GM18520 (cell line): Measurements from ENCODE around the gene BIRC2.
"Not testable (repeated sequence)": the region's sequence is repeated elsewhere in the genome, so short reads cannot be mapped to it uniquely, and the experiment has no call there.

Experiments
- ATAC-seq: cut with Tn5 transposase; IDR thresholded peaks from one replicate; pipeline ENCODE4 v1.9.1; 2021; ENCODE audit not compliant: unreplicated experiment

Gene BIRC2

DNA sequence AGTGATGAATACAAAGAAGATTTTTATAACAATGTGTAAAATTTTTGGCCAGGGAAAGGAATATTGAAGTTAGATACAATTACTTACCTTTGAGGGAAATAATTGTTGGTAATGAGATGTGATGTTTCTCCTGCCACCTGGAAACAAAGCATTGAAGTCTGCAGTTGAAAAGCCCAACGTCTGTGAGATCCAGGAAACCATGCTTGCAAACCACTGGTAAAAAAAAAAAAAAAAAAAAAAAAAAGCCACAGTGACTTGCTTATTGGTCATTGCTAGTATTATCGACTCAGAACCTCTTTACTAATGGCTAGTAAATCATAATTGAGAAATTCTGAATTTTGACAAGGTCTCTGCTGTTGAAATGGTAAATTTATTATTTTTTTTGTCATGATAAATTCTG lies 24.5 kb upstream of the BIRC2 start:
- ATAC-seq, result no peak

GRCh38 chr11:102323542-102324251 lies 23.3 kb upstream of the BIRC2 start:
- ATAC-seq, result no peak

DNA sequence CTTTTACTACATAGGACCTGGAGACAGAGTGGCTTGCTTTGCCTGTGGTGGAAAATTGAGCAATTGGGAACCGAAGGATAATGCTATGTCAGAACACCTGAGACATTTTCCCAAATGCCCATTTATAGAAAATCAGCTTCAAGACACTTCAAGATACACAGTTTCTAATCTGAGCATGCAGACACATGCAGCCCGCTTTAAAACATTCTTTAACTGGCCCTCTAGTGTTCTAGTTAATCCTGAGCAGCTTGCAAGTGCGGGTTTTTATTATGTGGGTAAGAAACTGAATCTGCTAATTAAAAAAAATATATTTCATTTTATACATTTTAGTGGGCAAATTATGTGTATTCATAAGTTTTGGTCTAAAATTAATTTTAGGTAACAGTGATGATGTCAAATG lies 21.9 kb upstream of the BIRC2 start:
- ATAC-seq, result no peak

DNA sequence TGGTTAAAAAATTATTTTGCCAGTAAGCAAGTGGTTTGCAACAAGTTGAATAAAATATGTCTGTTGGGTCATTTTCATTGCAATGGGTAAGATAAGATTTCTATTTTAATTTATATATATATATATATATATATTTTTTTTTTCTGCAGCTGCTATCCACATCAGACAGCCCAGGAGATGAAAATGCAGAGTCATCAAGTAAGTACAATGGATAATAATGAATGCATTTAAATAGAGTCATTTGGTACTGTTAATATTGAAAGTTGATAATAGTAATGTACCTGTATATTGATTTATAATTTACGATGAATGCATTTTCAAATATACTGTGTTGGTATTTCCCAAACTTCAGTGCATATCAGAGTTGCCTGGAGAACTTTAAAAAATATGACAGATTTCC lies 18.3 kb upstream of the BIRC2 start:
- no peak for ATAC-seq

DNA sequence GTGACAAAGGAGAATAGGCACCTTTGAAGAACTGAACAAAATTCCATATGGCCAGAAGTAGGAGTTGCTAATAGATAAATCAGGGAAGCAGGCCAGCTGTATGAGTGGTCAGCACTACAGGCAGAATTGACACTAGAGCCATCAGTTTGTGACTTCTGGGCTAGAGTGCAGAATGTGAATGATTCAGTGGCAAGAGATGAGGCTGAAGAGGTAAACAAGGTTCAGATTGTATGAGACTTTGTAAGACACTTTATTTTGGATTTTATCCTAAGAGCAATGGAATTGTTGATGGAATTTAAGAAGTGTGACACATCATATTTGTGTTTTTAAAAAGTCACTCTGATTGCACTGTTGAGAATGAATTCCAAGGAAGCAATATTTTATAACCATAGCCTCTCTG lies 16.8 kb upstream of the BIRC2 start:
- no peak for ATAC-seq

- ATAC-seq, result no peak
These were observed 15.7 kb upstream of the BIRC2 start for GRCh38 chr11:102331341-102331740.

GRCh38 chr11:102332611-102332994 lies 14.4 kb upstream of the BIRC2 start:
- ATAC-seq, result no peak

DNA sequence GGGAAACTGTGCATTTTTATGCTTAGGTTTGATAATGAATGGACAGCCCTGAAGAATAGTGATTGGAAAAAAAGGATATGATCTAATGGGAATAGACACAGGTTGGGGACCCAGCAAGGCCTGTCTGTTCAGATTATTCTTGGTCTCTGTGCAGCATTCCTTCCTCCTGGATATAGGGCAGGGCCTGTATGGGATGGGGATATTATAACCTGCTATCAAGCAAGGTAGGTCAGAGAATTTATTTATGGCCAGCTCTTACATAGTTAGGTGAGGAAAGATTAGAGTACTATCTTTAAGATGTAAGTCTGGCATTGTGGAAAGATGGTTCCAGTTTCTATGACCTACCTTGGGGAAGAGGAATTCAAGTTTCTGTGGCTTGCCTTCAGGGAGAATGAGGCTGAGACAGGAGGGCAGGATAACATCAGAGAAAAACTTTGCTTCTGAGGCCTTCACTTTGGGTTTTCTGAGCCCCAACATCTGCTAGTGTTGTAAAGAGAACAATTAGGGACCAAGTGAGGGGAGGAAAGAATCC lies 8.5 kb upstream of the BIRC2 start:
- no peak for ATAC-seq

- not testable (repeated sequence) for ATAC-seq
These were observed 5.7 kb upstream of the BIRC2 start for GRCh38 chr11:102341311-102341710.

- peak; percentile 36 for ATAC-seq
These were observed 5.1 kb upstream of the BIRC2 start for GRCh38 chr11:102341844-102342318.

- no peak for ATAC-seq
These were observed 3.2 kb upstream of the BIRC2 start for GRCh38 chr11:102343809-102344208.

DNA sequence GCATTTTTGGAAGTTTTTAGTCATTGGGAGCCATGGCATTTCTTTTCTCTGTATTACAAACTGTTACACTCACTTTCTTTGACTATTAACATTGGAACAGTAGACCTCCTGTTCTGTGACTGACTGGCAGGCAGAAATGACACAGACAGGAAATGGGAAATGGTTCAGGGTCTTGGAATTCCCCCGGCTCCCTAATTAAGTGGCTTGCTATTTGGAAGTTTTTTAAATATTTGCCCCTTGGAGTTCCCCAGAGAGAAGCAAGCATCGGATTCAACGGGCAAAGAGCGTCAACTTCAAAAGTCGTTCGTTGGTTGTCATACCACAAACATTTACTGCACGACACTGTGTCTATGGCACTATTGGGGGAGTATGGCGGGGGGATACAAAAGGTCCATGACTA lies 1.1 kb upstream of the BIRC2 start:
- no peak for ATAC-seq

GRCh38 chr11:102346456-102346747 lies 612 bp upstream of the BIRC2 start:
- no peak for ATAC-seq

DNA sequence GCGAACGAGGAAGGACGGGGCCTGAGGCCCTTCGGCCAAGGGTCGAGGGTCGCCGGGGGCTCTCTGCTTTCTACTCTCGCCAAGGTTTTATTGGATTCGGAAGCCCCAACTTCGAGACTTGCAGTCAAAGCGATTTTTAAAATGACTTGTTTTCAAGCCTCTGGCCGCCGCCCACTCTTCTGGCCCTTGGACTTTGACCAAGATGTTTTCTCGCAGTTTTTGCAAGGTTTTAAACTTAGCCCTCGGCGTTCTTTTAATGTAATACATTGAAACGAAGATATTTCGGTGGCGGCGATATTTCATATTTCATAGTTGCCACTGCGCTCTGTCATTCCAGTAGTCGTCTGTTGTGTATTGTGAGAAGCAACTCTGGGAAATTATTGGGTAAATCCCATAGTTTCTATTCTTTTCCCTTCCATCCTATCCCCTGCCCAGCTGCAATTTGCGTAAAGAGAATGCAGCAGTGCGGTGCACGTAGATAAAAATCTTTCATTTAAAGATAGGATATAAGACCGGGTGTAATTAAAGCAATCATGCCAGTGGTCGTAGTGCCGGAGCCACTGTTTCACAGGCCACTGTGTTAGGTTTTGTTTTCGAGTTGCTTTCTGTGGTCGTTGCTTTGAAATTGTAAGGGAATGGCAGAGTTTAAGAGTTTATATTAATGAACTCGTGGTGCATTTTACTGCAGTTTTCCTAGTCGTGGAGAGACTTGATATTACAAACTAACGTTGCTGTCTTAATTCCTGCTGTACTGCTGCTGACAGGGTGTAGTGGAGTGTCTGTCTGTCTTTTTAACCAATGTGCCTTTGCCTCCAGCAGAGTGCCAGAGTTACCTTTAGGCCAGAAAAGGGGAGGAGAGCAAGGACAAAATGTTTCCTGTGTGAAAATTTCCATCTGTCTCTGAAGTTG lies 702 bp downstream of the BIRC2 start:
- ATAC-seq, result no peak

- ATAC-seq, result no peak
These were observed 10.1 kb downstream of the BIRC2 start for GRCh38 chr11:102357116-102357515.

GRCh38 chr11:102359372-102359771 lies 12.4 kb downstream of the BIRC2 start:
- ATAC-seq, result no peak

GRCh38 chr11:102360681-102361080 lies 13.7 kb downstream of the BIRC2 start:
- ATAC-seq, result no peak

DNA sequence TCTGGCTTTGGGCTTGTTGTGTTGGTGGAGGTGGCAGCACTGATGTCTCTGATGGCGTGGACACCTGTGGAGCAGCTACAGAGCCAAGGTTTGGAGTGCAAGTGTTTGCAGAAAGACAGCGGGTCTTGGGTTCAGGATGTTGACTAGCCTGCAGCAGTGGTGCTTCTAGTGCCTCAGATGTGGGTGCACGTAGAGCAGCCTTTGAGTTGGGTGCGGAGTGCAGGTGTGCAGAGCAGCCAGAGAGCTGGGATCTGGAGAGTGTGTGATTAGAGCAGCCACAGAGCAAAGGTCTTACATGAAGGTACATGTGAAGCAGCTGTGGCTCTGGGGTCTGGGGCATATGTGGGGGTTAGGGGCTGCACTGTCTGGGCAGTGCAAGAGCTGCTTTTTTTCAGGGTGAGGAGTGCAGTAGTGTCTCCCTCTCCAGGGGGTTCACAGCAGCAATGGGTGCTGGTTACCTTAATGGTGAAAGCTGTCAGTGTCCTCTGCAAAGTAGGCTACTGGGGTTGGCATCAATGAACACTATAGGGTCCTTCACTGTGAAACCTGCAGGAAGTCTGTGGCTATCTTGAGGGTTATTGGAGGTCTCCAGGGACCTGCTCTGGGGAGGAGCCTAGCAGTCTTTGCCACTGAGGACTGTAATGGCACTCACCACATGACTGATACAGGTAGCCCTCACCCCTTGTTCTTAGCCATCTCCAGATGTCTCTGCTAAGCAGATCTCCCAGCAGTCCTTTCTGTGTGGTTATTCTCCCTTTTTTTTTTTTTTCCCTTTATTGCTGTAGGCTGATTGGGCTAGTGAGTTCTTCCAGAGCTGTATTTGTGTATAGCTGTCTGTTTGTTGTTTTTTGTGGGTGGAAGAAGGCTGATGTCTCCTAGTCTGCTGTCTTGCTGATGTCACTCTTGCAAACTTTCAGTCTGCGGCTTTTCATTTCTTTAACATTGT lies 14.3 kb downstream of the BIRC2 start:
- ATAC-seq, result no peak

DNA sequence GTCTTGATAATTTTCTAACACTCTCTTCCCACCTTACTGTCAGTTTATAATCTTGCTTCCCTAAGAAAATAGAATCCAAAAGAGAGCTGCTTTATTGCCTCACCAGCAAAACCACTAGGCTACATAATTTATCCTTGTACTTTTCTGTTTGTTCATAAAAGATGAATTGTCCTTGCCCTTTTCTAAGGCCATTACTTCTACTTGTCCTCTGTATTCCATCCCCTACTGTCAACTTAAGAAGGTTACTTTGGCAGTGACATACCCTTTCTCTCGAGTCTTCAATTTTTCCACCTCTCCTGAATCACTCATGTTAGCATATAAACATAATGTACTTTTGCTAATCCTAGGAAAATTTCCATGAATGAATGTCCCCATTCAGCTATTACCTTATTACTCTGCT lies 18.0 kb downstream of the BIRC2 start:
- ATAC-seq, result no peak

GRCh38 chr11:102367364-102367763 lies 20.4 kb downstream of the BIRC2 start:
- ATAC-seq, result no peak

GRCh38 chr11:102368472-102368871 lies 21.5 kb downstream of the BIRC2 start:
- ATAC-seq, result peak; percentile 100
